Hepatic stellate cell (primary cell): ENCODE data around the gene MTERF4.

ENCODE experiments used
- DNase-seq: peaks from one replicate; pipeline ENCODE4 v3.0.0; 2011; ENCODE audit warnings: low spot score

Gene MTERF4

DNA sequence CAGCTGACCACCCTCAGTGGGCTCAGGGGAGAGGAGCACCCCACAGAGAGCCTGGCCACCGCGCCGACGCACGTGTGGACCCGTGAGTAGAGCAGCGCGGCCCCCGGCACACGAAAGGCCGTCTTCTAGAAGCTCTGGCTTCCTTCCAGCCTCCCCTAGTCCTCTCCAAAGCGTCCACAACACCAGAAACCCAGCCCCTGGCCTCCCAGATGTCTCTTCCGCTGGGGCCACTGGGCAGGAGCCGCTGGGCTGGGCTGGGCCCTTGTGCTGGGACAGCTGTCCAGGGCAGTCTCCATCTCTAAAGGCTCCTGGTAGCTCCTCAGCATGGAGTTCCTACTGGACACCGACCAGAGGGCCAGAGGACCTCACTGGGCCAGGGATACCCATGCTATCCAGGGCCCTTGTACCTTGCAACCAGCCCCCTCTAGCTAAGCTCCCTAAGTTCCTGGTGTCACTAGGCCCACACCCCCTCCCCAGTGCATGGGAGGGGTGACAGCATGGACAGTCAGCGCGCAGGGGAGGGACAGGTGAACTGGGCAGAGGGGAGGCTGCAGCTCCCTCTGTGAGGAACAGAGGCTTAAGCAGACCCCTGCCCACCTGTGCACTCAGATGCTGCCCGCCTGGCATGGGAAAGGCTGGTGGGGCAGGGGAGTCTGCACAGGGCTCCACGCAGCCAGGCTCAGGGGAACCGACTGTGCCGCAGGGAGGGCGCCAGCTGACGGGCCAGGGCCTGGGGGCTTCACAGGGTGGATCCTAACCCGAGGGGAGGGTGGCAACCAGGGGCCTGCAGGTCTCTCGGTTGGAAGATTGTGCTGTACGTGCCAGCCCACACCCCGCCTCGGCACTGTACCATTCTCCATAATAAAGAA lies 32.9 kb downstream of the MTERF4 start:
- no peak for DNase-seq

DNA sequence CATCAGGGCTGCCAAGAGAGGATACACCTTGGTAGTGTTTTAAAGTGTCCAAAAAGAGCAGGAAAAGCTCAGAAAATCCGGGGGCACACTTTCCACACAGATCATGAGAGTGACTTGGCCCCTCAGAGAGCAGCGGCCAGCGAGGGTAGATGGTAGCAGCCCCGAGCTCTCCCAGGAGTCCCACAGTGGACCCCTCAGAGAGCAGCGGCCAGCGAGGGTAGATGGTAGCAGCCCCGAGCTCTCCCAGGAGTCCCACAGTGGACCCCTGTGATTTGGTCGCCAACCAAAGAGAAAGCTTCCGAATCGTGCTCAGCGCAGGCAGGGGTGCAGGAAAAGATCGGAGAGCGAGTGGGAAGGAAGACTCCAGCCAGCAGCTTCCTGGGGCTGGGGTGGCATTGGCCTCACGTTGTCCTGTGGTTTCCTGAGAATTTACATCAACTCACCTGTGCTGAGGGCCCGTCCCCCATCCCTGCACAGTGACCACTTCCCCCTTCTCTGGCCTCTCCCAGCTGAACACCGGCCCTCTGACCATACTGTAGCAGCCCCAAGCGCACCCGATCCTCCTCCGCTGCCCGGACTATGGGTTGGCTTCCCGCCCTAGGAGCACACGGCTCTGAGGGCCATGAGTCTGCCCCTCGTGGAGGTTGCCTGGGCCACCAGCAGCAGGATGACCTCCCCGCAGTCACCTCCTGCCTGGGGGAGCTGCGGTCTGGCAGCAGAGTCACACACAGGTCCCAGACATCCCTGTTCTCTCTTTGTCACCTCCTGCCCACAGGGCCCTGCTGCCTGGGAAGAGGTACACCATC lies 33.7 kb downstream of the MTERF4 start:
- no peak for DNase-seq

DNA sequence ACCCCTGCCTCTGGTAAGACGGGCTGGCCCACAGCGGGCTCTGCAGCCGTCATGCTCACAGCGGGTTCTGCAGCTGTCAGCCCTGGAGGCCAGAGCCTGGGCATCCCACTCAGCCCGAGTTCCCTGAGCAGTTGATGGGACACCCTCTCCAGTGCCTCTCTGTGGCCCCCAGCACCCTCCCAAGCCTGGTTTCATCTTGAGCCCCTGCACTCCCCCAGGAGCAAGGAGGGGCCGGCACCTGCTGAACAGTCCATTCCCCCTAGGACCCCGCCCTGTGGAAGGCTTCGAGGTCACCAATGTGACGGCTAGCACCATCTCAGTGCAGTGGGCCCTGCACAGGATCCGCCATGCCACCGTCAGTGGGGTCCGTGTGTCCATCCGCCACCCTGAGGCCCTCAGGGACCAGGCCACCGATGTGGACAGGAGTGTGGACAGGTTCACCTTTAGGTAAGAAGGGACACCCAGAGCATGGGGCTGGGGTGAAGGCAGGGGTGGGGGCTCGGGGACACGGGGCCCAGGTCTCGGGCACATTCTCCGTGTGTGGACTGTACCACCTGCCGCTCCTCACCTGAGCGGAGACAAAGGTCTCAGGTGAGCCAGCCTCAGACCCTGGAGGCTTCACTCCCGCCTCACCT lies 34.5 kb downstream of the MTERF4 start:
- no peak for DNase-seq

DNA sequence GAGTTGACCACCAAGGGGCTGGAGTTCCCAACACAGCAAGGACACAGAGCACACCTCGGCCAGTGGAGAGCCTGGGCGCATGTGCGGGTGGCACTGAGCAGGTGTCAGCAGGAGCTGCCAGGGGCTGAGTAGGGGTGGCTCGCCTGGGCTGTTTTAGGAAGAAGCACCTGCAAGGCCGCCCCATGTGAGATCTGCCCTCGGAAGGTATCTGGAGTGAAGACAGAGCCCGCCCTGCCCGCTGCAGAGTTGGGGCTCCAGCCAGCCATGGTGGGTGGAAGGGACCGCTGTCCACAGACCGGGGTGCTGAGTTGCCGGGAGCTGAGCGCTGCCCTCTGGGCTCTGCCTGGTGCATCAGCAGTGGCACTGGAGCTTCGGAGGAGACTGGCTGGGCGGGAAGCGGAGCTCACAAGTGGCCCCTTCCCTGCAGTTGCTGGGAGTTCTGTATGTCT lies 35.2 kb downstream of the MTERF4 start:
- peak; percentile 37 for DNase-seq

DNA sequence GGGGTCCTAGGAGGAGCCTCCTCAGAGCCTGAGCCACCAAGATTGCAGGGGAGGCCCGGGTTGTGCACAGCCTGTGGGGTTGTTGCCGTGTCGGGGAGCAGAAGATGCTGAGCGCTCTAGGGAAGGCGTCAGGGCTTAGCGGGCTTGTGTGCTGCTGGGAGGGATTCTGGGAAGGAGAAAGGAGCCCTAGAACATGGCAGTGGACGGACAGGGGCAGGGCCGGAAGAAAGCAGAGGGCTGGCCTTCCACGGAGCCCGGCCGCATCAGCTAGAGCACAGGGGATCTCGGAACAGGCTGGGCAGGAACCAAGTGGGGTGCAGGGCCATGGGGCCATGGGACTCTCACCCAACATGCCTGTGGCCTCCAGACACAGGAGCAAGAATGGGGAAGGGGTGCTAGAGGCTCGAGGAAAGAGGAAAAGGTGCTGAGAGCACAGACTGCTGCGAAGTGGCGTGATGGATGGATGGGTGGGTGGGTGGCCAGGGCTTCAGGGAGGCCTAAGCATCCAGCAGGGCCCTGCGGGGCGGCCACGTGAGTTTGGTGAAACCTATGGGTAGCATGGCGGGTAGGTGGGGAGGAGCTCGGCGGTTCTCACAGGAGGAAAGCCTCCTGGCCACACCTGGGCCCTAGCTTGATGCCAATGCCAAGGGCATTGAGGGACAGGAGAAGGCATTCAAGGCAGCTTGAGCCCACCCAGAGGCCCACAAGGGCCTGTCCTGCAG lies 35.8 kb downstream of the MTERF4 start:
- no peak for DNase-seq

DNA sequence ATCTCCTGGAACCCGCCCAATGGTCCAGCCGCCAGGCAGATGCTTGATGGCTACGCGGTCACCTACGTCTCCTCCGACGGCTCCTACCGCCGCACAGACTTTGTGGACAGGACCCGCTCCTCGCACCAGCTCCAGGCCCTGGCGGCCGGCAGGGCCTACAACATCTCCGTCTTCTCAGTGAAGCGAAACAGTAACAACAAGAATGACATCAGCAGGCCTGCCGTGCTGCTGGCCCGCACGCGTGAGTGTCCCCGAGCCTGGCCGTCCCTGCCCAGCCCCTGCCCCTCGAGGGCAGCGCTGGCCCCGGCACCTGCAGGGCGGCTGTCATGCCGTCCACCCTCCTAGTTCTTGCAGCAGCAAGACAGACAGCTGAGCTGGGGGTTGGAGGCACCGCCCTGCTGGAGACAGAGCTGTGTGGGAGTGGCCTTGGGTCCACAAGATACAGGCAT lies 36.7 kb downstream of the MTERF4 start:
- DNase-seq, result no peak

DNA sequence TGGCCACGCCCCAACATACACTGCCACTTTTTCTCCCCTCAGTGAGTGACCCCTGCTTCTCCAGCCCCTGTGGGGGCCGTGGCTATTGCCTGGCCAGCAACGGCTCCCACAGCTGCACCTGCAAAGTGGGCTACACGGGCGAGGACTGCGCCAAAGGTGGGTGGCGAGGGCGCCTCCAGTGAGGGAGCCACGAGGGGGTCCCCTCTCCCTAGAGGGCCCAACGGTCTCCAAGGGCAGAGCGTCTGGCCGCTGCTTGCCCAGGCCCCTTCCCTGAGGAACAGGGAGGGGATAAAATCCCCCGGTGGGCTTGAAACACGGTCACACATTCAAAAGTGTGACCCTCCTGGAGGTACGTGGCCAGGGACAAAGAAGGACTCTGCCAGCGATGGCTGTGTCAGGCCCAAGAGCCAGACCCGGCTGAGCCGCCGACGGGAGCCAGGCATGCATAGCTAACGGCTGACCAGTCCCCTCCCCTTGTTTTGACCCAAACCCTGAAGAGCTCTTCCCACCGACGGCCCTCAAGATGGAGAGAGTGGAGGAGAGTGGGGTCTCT lies 37.2 kb downstream of the MTERF4 start:
- no peak for DNase-seq

DNA sequence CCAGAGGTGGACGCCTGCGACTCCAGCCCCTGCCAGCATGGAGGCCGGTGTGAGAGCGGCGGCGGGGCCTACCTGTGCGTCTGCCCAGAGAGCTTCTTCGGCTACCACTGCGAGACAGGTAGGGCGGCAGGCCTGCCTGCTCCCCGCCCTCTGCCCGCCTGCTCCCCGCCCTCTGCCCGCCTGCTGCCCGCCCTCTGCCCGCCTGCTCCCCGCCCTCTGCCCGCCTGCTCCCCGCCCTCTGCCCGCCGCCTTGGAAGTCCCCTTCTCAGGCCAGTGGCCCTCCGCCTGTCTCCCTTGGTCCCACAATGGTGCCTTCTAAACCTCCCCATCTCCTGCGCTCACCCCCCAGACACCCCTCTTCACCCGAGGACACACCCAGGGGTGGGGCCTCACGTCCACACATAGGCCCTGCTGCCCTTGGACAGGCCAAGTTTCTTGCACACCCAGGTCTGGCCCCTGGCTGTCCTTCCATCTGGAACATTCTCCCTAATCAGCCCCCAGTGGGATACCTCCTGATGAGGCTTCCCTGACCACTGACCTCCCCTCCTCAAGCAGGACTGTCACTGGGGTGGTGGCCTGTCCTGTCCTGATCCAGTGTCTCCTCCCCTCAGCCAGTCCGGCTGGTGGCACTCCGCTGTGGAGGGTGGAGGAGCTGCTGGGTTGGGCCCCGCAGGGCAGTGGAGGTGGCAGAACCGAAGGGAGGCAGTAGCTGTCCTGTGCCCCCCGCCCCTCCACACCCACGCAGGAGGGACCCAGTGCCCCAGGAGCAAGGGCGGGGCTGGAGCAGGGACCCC lies 37.9 kb downstream of the MTERF4 start:
- DNase-seq, result no peak

DNA sequence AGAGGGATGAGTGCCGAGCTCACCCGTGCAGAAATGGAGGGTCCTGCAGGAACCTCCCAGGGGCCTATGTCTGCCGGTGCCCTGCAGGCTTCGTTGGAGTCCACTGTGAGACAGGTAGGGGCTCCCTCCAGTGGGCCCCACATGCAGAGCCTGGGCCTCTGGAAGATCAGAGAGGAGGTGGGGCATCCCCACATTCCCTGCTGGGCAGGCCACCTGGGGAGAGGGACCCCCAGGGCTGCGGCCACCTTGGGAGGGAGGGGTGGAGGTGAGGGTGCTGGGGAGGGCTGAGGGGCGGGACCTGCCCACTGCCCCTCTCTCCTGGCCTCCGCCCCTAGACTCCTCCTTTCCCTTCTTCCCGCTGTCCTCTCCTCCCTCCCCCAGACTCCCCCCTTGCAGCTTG lies 38.5 kb downstream of the MTERF4 start:
- no peak for DNase-seq

DNA sequence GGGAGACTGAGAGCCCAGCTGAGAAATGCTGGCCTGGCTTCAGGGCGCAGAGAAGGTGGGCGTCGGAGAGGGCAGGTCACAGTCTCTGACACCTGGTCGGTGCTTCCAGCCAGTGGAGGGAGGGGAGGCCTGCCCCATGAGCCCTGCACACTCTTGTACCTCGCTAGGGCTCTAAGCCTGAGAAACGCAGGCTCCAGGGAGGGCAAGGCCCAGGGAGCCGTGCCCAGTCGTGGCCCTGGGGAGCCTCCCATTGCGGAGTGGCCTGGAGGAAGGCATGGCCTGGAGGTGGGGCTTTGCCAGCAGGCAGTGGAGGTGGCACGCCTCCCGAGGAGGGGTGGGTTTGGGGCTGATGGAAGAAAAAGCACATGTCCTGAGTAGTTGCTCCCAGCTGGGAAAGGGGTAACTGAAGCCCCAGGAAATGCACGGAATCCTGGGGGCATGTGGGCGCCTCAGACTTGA lies 39.0 kb downstream of the MTERF4 start:
- DNase-seq, result no peak

DNA sequence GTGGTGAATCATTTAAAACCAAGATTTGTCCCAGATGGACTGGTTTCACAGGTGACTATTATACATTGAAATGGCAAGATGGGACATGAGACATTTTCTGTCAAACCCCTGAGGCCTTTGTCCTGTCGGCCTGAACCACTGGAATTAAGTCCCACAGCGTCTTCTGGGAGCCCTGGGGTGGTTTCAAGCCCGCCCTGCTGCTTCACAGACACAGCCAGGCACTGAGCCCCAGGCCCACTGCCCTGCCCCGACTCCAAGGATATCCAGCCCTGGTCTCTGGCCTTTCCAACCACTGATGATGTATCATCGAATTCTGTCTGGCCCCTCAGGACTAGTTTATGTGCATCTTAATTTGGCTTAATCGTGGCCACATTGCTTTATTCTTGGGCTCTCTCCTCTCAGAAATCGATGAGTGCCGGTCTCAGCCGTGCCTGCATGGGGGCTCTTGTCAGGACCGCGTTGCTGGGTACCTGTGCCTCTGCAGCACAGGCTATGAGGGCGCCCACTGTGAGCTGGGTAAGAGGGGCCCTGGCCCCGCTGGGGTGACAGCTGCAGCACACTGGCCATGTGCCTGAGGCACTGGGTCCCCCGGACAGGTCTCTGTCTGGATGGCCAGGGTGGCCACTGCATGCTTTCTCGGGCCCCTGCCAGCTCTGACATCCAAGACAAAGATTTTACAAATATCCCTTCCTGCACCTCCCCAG lies 39.5 kb downstream of the MTERF4 start:
- DNase-seq, result no peak

DNA sequence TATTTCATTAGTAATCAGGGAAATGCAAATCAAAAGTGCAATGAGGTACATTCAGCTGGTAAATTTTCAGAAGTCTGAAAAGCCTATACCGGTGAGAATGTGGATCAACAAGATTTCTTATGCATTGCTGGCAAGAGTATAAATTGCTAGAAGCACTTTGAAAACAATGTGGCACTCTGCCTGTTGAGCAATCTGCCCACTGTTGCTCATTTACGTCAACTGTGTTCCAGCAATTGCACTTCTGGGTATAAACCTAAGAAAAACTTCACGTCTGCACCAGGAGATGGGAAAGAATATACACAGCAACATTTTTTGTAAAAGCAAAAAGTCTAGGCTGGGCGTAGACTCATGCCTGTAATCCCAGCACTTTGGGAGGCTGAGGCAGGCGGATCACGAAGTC lies 40.8 kb downstream of the MTERF4 start:
- DNase-seq, result no peak

DNA sequence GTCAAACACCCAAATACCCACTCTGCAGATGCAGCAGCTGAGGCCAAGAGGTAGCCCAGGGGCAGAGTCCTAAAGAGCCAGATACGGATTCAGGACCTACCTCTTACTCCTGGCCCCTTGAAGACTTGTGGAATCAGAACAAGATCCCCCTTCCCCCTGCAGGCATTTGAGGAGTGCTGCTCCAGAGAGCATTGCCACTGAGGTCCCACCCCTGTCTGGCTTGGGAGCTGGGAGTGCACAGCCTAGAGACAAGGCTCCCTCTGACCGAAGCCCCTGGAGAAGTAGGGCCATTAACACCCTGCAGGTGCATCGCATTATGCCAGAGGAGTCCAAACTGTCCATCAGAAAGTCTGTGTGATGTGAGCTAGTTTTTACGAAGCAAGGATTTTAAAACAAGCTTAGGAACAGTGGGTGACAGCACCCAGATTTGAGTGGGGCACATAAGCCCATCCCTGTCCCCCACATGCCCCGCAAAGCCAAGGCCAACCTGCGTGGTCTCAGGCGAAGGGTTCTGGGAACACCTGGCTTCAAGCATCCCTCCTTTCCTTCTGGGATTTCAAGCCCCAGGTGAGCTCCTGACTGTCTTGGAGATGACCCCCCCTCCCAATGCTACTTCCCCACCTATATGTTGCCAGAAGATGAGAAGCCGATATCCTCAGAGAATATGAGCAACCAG lies 48.4 kb downstream of the MTERF4 start:
- no peak for DNase-seq

DNA sequence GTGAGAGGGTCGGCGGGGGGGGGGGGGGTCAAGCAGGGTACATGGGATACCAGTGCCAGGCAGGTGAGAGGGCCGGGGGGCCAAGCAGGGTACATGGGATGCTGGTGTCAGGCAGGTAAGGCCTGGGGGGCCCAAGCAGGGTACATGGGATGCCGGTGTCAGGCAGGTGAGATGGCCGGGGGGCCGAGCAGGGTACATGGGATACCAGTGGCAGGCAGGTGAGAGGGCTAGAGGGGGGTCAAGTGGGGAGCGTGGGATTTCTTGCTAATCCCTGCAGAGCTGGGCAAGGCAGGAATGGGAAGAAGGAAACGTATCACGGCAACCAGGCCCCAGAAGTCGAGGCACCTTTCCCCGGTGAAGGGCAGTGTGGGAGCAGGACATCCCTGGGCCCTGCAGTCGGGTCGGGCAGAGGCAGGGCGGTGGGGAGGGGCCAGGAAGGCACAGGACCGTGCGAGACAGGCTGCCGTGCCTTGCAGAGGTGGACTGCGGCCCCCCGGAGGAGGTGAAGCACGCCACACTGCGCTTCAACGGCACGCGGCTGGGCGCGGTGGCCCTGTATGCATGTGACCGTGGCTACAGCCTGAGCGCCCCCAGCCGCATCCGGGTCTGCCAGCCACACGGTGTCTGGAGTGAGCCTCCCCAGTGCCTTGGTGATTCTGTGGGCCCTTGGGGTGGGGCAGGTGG lies 49.3 kb downstream of the MTERF4 start:
- no peak for DNase-seq

DNA sequence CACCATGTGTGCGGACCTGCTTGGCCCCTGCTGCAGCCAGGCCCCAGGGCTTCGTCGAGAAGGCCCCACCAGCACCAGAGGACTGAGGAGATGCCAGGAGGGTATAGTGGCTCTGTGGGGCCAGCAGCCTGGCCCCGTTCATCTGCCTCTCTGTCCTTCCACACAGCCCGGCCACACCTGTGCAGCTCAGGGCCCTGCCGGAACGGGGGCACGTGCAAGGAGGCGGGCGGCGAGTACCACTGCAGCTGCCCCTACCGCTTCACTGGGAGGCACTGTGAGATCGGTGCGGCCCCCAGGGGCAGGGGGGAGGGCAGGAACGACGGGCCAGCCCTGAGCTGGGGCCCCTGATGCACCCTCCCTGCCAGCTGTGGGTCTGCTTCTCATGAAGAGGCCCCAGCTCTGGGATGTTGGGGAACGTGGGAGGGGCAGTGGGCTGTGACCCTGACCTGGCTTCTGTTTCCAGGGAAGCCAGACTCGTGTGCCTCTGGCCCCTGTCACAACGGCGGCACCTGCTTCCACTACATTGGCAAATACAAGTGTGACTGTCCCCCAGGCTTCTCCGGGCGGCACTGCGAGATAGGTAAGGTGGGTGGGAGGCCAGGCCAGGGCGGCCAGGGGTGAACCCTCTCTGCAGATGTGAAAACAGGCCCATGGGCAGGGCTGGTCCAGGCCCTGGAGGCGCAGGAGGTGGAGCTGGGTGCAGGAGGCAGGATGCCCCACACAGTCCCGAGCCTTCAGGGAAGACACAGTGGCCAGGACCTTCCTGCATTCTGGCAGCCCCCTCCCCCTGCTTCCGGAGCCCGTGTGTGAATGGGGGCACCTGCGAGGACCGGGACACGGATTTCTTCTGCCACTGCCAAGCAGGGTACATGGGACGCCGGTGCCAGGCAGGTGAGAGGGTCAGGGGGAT lies 50.3 kb downstream of the MTERF4 start:
- no peak for DNase-seq

DNA sequence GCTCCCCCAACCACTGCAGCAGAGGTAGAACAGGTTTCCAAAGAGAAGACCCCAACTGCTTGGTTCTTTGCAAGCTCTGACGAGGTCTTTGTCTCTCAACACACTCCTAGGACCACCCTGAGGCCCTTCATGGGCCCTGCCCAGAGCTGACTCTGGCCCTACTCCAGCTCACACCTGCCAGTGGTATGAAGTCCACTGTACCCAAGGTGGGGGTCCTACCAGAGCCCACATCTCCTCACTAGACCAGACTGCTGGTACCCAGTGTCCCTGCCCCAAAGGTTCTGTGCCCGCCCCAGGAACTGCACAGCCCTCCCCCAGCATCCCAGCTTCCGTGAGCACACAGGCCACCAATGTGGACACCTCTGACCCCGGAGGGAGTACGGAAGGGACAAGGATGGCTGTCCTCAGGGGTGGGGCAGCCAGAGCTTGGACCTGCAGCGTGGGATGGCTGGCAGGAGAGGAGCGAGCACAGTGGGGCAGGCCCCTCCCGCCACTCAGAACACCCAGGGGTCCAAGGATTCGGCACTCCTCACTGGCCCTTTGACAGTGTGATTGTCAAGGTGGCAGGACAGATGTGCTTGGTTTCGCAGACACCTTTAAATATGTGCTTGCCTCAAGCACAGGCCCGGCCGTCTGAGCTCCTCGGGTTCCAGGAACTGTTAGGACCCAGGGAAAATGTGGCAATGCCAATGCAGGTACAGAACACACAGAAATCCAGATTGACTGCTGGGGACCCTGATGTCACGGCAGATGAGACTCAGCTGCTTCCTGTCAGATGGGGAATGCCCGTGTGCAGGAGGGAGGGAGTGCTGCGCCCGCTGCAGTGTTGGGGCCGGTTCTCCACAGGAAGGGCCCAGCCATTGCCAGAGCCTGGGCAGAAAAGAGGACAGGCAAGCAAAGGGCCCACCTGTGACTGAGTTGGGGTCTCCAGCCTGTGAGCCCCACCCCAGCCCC lies 51.2 kb downstream of the MTERF4 start:
- DNase-seq, result no peak
